H1 (cell line): ENCODE data around the gene SPINK9. TPM values are rescaled to one million over a fixed set of nuclear protein-coding genes. Genes with fewer than 3 reads are reported as not detected.

Experiments used
- CTCF ChIA-PET: fragments of 300-600 bp; sonication (Branson Sonifier 250); formaldehyde crosslinking; loops from one replicate; lab custom pipeline; 2021; ENCODE audit not compliant: partially characterized antibody; lab: Charles Lee
- POLR2A ChIA-PET: fragments of 300-600 bp; sonication (Branson Sonifier 250); formaldehyde crosslinking; loops from one replicate; lab custom pipeline; 2021; ENCODE audit warnings: inconsistent platforms; ENCODE audit not compliant: partially characterized antibody; lab: Charles Lee
- DNase-seq, 2 experiments: peaks; one replicate each; pipeline versions ENCODE4 v3.0.0 to v3.0.0-alpha.2; 2010 to 2022; ENCODE audit warnings: low spot score in 2 of 2, low read depth in 1 of 2, mixed read lengths in 1 of 2
- FAIRE-seq: peaks from 2 replicates; lab custom pipeline; 2011; peaks lifted over from hg19 to GRCh38; lab: Jason Lieb, UNC
- H2AFZ ChIP-seq: 2 replicates; pipeline ENCODE4 v1.8.1; 2012; ENCODE audit warnings: low read length, inconsistent platforms
- H2AK5ac ChIP-seq: 2 replicates; pipeline ENCODE4 v1.6.1; 2013; ENCODE audit warnings: low read depth, low read length
- H2BK120ac ChIP-seq: replicated peaks from 2 replicates; pipeline ENCODE3; 2013; ENCODE audit warnings: low read depth, low read length, inconsistent platforms
- H2BK12ac ChIP-seq: 2 replicates; pipeline ENCODE4 v1.6.1; 2013; ENCODE audit warnings: low read depth, low read length
- H2BK15ac ChIP-seq: 2 replicates; pipeline ENCODE4 v1.6.1; 2013; ENCODE audit warnings: low read length
- H2BK20ac ChIP-seq: 2 replicates; pipeline ENCODE4 v1.6.1; 2013; ENCODE audit warnings: low read length
- H2BK5ac ChIP-seq: 2 replicates; pipeline ENCODE4 v1.6.1; 2013; ENCODE audit warnings: low read depth, low read length
- H3K14ac ChIP-seq: 2 replicates; pipeline ENCODE4 v1.6.1; 2013; ENCODE audit warnings: inconsistent platforms; ENCODE audit not compliant: insufficient read length
- H3K18ac ChIP-seq: 2 replicates; pipeline ENCODE4 v1.6.1; 2013; ENCODE audit warnings: low read length; ENCODE audit errors: extremely low read depth
- H3K23ac ChIP-seq: 2 replicates; pipeline ENCODE4 v1.6.1; 2013; ENCODE audit warnings: inconsistent platforms; ENCODE audit not compliant: insufficient read length
- H3K23me2 ChIP-seq: 2 replicates; pipeline ENCODE4 v1.6.1; 2013; ENCODE audit warnings: low read depth, low read length
- H3K27ac ChIP-seq: 2 replicates; pipeline ENCODE4 v1.6.1; 2011; ENCODE audit warnings: low read depth, low read length, inconsistent platforms
- H3K27me3 ChIP-seq, 4 experiments: replicated peaks in 1 of 4; 1 replicate in 1 of 4; 2 replicates in 3 of 4; pipeline versions ENCODE4 v1.6.1 to v1.8.1; 2011 to 2013; ENCODE audit warnings: low read length in 3 of 4, mild to moderate bottlenecking in 3 of 4, inconsistent platforms in 2 of 4, mixed read lengths in 2 of 4, moderate library complexity in 1 of 4; ENCODE audit not compliant: control insufficient read depth in 3 of 4, insufficient read depth in 3 of 4; ENCODE audit errors: extremely low read depth in 1 of 4
- H3K36me3 ChIP-seq, 4 experiments: 2 replicates each; pipeline versions ENCODE4 v1.6.1 to v1.8.1; 2011 to 2013; ENCODE audit warnings: mild to moderate bottlenecking in 4 of 4, low read length in 3 of 4, moderate library complexity in 2 of 4, control low read depth in 1 of 4, inconsistent platforms in 1 of 4; ENCODE audit not compliant: insufficient read depth in 4 of 4, control insufficient read depth in 2 of 4
- H3K4ac ChIP-seq: replicated peaks from 2 replicates; pipeline ENCODE3; 2013; ENCODE audit warnings: low read length, low read depth, mixed read lengths, inconsistent platforms; ENCODE audit not compliant: insufficient read length
- H3K4me1 ChIP-seq, 4 experiments: replicated peaks in 1 of 4; 1 replicate in 1 of 4; 2 replicates in 3 of 4; pipeline versions ENCODE4 v1.6.1 to v1.8.1; 2011 to 2013; ENCODE audit warnings: low read length in 3 of 4, inconsistent platforms in 2 of 4, mixed read lengths in 1 of 4; ENCODE audit not compliant: insufficient read depth in 4 of 4, control insufficient read depth in 3 of 4
- H3K4me2 ChIP-seq, 2 experiments: 2 replicates each; pipeline versions ENCODE4 v1.6.1 to v1.8.1; 2011 to 2013; ENCODE audit warnings: low read depth in 2 of 2, low read length in 2 of 2, control low read depth in 1 of 2, inconsistent platforms in 1 of 2, mild to moderate bottlenecking in 1 of 2; ENCODE audit not compliant: insufficient read depth in 1 of 2
- H3K4me3 ChIP-seq, 4 experiments: fragments of 200-600, 300-600 bp in 1 of 4; sonication (generic), shearing (Covaris generic), sonication (Bioruptor Twin) in 1 of 4; 2 replicates each; pipeline versions ENCODE4 v1.5.1 to v1.8.1; 2011 to 2016; ENCODE audit warnings: low read length in 4 of 4, low read depth in 3 of 4, control low read depth in 2 of 4, inconsistent platforms in 2 of 4, mild to moderate bottlenecking in 2 of 4, mixed read lengths in 1 of 4, moderate library complexity in 1 of 4; ENCODE audit not compliant: insufficient read depth in 2 of 4; ENCODE audit errors: extremely low read depth in 1 of 4
- H3K56ac ChIP-seq: replicated peaks from 2 replicates; pipeline ENCODE3; 2013; ENCODE audit warnings: low read depth, mild to moderate bottlenecking, mixed read lengths, low read length, inconsistent platforms; ENCODE audit not compliant: insufficient read length
- H3K79me1 ChIP-seq: 2 replicates; pipeline ENCODE4 v1.6.1; 2013; ENCODE audit warnings: low read depth, low read length, control low read depth
- H3K79me2 ChIP-seq, 2 experiments: 2 replicates each; pipeline versions ENCODE4 v1.6.1 to v1.8.1; 2012 to 2013; ENCODE audit warnings: low read length in 2 of 2, mild to moderate bottlenecking in 2 of 2, inconsistent platforms in 1 of 2; ENCODE audit not compliant: insufficient read depth in 2 of 2, control insufficient read depth in 1 of 2
- H3K9ac ChIP-seq, 4 experiments: replicated peaks in 1 of 4; 1 replicate in 1 of 4; 2 replicates in 3 of 4; pipeline versions ENCODE4 v1.6.1 to v1.8.1; 2011 to 2013; ENCODE audit warnings: low read depth in 3 of 4, low read length in 3 of 4, control low read depth in 2 of 4, mild to moderate bottlenecking in 2 of 4, moderate library complexity in 2 of 4, inconsistent platforms in 1 of 4; ENCODE audit errors: extremely low read depth in 1 of 4
- H3K9me3 ChIP-seq, 2 experiments: 2 replicates each; pipeline versions ENCODE4 v1.6.1 to v1.8.1; 2012 to 2013; ENCODE audit warnings: mild to moderate bottlenecking in 2 of 2, moderate library complexity in 2 of 2, control low read depth in 1 of 2, inconsistent platforms in 1 of 2, low read depth in 1 of 2, low read length in 1 of 2, mixed read lengths in 1 of 2; ENCODE audit not compliant: insufficient read depth in 2 of 2
- H4K20me1 ChIP-seq, 2 experiments: replicated peaks in 1 of 2; 2 replicates each; pipeline versions ENCODE3 to v1.8.1; 2011 to 2013; ENCODE audit warnings: inconsistent platforms in 2 of 2, low read length in 2 of 2, mild to moderate bottlenecking in 1 of 2; ENCODE audit not compliant: insufficient read depth in 2 of 2, control insufficient read depth in 1 of 2
- H4K5ac ChIP-seq: 2 replicates; pipeline ENCODE4 v1.6.1; 2013; ENCODE audit warnings: low read length, low read depth, mixed read lengths, inconsistent platforms; ENCODE audit not compliant: insufficient read length
- H4K8ac ChIP-seq: 2 replicates; pipeline ENCODE4 v1.8.0; 2013; ENCODE audit warnings: mild to moderate bottlenecking, moderate library complexity, low read length, inconsistent platforms; ENCODE audit not compliant: insufficient read depth; ENCODE audit errors: extremely low read depth
- H4K91ac ChIP-seq: replicated peaks from 2 replicates; pipeline ENCODE3; 2013; ENCODE audit warnings: low read length, mixed read lengths, inconsistent platforms; ENCODE audit not compliant: insufficient read length
- BCL11A ChIP-seq, 2 experiments: IDR thresholded peaks; one replicate each; pipeline ENCODE4 v1.6.1; 2011; ENCODE audit warnings: low read depth in 2 of 2, low read length in 2 of 2, mild to moderate bottlenecking in 2 of 2
- GABPA ChIP-seq: IDR thresholded peaks from 2 replicates; pipeline ENCODE4 v1.6.1; 2011; ENCODE audit warnings: mild to moderate bottlenecking, low read length, moderate library complexity, borderline replicate concordance; ENCODE audit not compliant: insufficient read depth
- JUND ChIP-seq: IDR thresholded peaks from 2 replicates; pipeline ENCODE4 v1.6.1; 2011; ENCODE audit warnings: mild to moderate bottlenecking, improper control_type of control experiment, low read length
- KDM4A ChIP-seq: IDR thresholded peaks from one replicate; pipeline ENCODE4 v1.7.1; 2012; ENCODE audit warnings: low read depth, mild to moderate bottlenecking, moderate library complexity, low read length, inconsistent platforms; ENCODE audit not compliant: severe bottlenecking
- PHF8 ChIP-seq: fragments of 200-600 bp; sonication (generic); conservative IDR thresholded peaks from 2 replicates; pipeline ENCODE4 v1.7.1; 2012; ENCODE audit warnings: low read depth, mild to moderate bottlenecking, inconsistent platforms, low read length, moderate library complexity
- POLR2A ChIP-seq, 2 experiments: IDR thresholded peaks; 1 replicate in 1 of 2; 2 replicates in 1 of 2; pipeline ENCODE4 v1.6.1; 2011; ENCODE audit warnings: low read depth in 2 of 2, low read length in 2 of 2, mild to moderate bottlenecking in 2 of 2; ENCODE audit errors: control extremely low read depth in 1 of 2
- POLR2AphosphoS5 ChIP-seq: IDR thresholded peaks from 2 replicates; pipeline ENCODE4 v1.6.1; 2011; ENCODE audit warnings: low read depth, low read length
- SP4 ChIP-seq: IDR thresholded peaks from 2 replicates; pipeline ENCODE4 v1.6.1; 2012; ENCODE audit warnings: low read length, inconsistent platforms
- SRF ChIP-seq: IDR thresholded peaks from 2 replicates; pipeline ENCODE4 v1.6.1; 2011; ENCODE audit warnings: mild to moderate bottlenecking, low read depth, low read length, moderate library complexity
- TAF7 ChIP-seq: optimal IDR thresholded peaks from 2 replicates; pipeline ENCODE3; 2011; ENCODE audit warnings: low read depth, mild to moderate bottlenecking, inconsistent platforms, low read length, moderate library complexity, borderline replicate concordance
- TBP ChIP-seq: IDR thresholded peaks from 2 replicates; pipeline ENCODE4 v1.6.1; 2011; ENCODE audit warnings: low read depth, low read length, improper control_type of control experiment
- WGBS, 2 experiments: shearing (Covaris generic) in 1 of 2; methylation state at CpG; one replicate each; pipeline versions ENCODE4 v1.1.6 to v1.1.7; 2013 to 2015; ENCODE audit warnings: low lambda C conversion rate in 2 of 2, mixed read lengths in 2 of 2, inconsistent platforms in 1 of 2, low coverage in 1 of 2, missing lambda C conversion rate in 1 of 2; ENCODE audit not compliant: insufficient replicate concordance in 2 of 2, insufficient coverage in 1 of 2, insufficient read length in 1 of 2; ENCODE audit errors: extremely low coverage in 1 of 2, missing lambda C conversion rate in 1 of 2; 5-methylcytosine and 5-hydroxymethylcytosine counted together
- polyA plus RNA-seq, 7 experiments: library from polyadenylated mRNA; depleted of rRNA in 3 of 7; stranded (reverse) in 5 of 7; unstranded in 2 of 7; fragments of >200 nt in 5 of 7; fragments of 200-250 nt in 2 of 7; gene quantifications; 1 replicate in 5 of 7; 2 replicates in 1 of 7; 4 replicates in 1 of 7; pipeline versions ENCODE4 v1.2.1 to v1.2.3, GENCODE V29; 2011 to 2013; ENCODE audit warnings: missing spikeins in 2 of 7, mixed read lengths in 2 of 7
- total RNA-seq: library from RNA; stranded (reverse); fragmentation: NEBNext Ultra II Directional; extraction: Animal tissue kit (Norgen Biotek cat#: 25700); gene quantifications from 2 replicates; pipeline ENCODE4 v1.2.1, GENCODE V29; 2021

SPINK9 gene
- total and polyA plus RNA-seq, 2 of the 8 experiments (the other 6 are each of a cell fraction or from before 2014, with no cell fraction given): not detected

DNA sequence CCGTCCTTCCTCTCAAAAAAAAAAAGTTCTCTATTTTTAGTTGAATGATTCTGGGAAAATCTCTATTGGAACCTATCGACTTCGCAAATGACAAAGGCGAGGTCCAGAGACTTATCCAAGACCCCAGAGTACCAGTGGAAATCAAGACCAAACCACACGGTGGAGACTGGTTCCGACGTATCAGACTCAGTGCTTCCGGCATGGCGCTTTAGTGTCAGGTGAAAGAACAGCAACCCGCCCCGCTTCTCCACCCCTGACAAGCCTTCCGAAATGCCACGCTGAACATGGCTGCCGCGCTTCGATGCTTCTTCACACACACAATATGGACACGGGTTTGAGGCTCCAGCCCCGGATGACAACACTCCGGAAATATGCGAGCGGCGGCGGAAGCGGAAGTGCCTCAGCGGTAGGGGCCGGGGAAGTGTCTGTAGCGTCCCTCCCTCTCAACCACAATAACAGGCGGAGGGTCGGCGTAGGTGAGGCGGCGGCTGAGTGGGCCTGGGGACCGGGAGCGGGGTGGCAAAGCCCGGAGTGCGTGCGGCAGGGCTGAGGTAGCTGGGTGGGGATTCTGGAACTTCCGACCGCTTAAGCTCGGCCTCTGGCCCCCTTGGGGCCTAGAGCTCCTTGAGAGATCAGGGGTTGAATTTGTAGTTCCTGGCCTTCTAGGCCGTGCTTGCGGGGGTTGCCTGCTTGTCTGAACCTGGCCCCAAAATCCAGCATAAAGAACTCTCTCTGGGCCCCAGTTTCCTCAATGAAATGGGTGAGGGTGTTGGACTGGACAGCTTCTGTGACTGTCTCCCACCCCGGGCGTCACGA is 48.4 kb downstream of the SPINK9 start, which contains the start of gene FBXO38:
TSS of gene FBXO38 (plus strand) at position 395 of the 816 bp plus-strand sequence. CDS start 10,819 bp downstream, outside the sequence.
- peak; percentile 92 to 94 for DNase-seq
- H3K14ac ChIP-seq: no peak within 1 kb of the TSS
- peaks cover 0 to 3% (median 0%) of the 10 kb centered on the region in 4 experiments; a peak in 1 of 8 replicates for H3K36me3 ChIP-seq
- FAIRE-seq: peak; percentile 90
- H3K23ac ChIP-seq: no peak within 1 kb of the TSS
- peak within 1 kb of the TSS; percentile 60; the same call in 1 of the 2 replicates for H4K8ac ChIP-seq
- H3K4ac ChIP-seq: no peak within 1 kb of the TSS
- 0 out of 2 replicates have a peak within 1 kb of the TSS, but pooled peaks have one; percentile 23 for H2BK12ac ChIP-seq
- no peak within 1 kb of the TSS; the same call in 1 of the 2 replicates for H2BK20ac ChIP-seq
- H4K91ac ChIP-seq: no peak within 1 kb of the TSS
- 2% methylated on average over 37 of the region's 45 CpGs; no CpG with 5 or more reads in 1 of the 2 experiments for WGBS, 2 experiments
- H3K56ac ChIP-seq: no peak within 1 kb of the TSS
- H3K4me3 ChIP-seq: peak within 1 kb of the TSS; percentile 86 to 93 (median 88)
- peak within 1 kb of the TSS; percentile 78; the same call in 1 of the 2 replicates for H2AK5ac ChIP-seq
- no peaks in the 10 kb centered on the region for H3K27me3 ChIP-seq
- H3K9ac ChIP-seq: peak within 1 kb of the TSS; percentile 74 to 91 (median 82)
- H3K4me1 ChIP-seq: peaks cover 0 to 3% (median 0%) of the 10 kb centered on the region in 4 experiments; a peak in 4 of 7 replicates
- peaks cover 0 to 5% of the 10 kb centered on the region in 2 experiments for H4K20me1 ChIP-seq
- peak within 1 kb of the TSS; percentile 64 for H4K5ac ChIP-seq
- H2BK15ac ChIP-seq: no peak within 1 kb of the TSS
- no peak within 1 kb of the TSS for H3K18ac ChIP-seq
- peaks cover 10% of the 10 kb centered on the region; the same call in 1 of the 2 replicates for H3K79me1 ChIP-seq
- no peak within 1 kb of the TSS for H2BK120ac ChIP-seq
- peak within 1 kb of the TSS; percentile 97 to 99 for H3K4me2 ChIP-seq
- peaks cover 6% of the 10 kb centered on the region for H3K23me2 ChIP-seq
- ChIA-PET CTCF (interaction anchor here (0.6 to 3.5 kb wide), 5 partner anchors 8 to 270 kb away, joined by 3 to 14 read pairs (median 5); no protein-coding TSS in a partner anchor), POLR2A (interaction anchor here (0.6 to 1.7 kb wide), 4 partner anchors 10 to 437 kb away, joined by 3 to 16 read pairs (median 10); no protein-coding TSS in a partner anchor)
- peak within 1 kb of the TSS; percentile 88 for H2AFZ ChIP-seq
- H3K79me2 ChIP-seq: peaks cover 0 to 47% of the 10 kb centered on the region in 2 experiments; a peak in 2 of 4 replicates
- peak within 1 kb of the TSS; percentile 57; the same call in 1 of the 2 replicates for H2BK5ac ChIP-seq
- H3K27ac ChIP-seq: peak within 1 kb of the TSS; percentile 81
- H3K9me3 ChIP-seq: no peaks in the 10 kb centered on the region; a peak in 1 of 4 replicates
- peak; percentile 90 to 97 for TF ChIP-seq POLR2A (IDR thresholded peaks at IDR 0.05; ENCODE audit: control extremely low read depth in 1 of 2, low read depth in 2 of 2, low read length in 2 of 2)
- no peak for TF ChIP-seq BCL11A (IDR thresholded peaks at IDR 0.05; ENCODE audit: low read depth in 2 of 2, low read length in 2 of 2)
- peak; percentile 92 for TF ChIP-seq GABPA
- peak; percentile 94 for TF ChIP-seq PHF8
- TF ChIP-seq KDM4A: peak; percentile 26
- TF ChIP-seq POLR2AphosphoS5: peak; percentile 89
- peak; percentile 60 for TF ChIP-seq TAF7
- no peak for TF ChIP-seq SRF
- peak; percentile 67; the same call in 1 of the 2 replicates for TF ChIP-seq SP4
- peak; percentile 94 for TF ChIP-seq JUND
- TF ChIP-seq TBP: peak; percentile 89
